Peyer's patch (tissue), 4 donors: Measurements from ENCODE around the gene METAP1D.

ENCODE experiments used
- POLR2A ChIP-seq, 2 donors: fragments of 450-650 bp; IDR thresholded peaks; one replicate each; pipeline ENCODE4 v1.5.1; 2017; ENCODE audit warnings: antibody characterized with exemption in 2 of 2, mild to moderate bottlenecking in 2 of 2, moderate library complexity in 2 of 2
- TF ChIP-seq, protein P1 (sequence below), 6 experiments: fragments of 450-650 bp in 4 of 6; fragments of 200-600 bp in 2 of 6; sonication (generic) in 1 of 6; IDR thresholded peaks; one replicate each; pipeline ENCODE4 v1.5.1; 2017 to 2019; ENCODE audit warnings: antibody characterized with exemption in 6 of 6, mild to moderate bottlenecking in 3 of 6, moderate library complexity in 1 of 6

- TF ChIP-seq, protein P1, sequence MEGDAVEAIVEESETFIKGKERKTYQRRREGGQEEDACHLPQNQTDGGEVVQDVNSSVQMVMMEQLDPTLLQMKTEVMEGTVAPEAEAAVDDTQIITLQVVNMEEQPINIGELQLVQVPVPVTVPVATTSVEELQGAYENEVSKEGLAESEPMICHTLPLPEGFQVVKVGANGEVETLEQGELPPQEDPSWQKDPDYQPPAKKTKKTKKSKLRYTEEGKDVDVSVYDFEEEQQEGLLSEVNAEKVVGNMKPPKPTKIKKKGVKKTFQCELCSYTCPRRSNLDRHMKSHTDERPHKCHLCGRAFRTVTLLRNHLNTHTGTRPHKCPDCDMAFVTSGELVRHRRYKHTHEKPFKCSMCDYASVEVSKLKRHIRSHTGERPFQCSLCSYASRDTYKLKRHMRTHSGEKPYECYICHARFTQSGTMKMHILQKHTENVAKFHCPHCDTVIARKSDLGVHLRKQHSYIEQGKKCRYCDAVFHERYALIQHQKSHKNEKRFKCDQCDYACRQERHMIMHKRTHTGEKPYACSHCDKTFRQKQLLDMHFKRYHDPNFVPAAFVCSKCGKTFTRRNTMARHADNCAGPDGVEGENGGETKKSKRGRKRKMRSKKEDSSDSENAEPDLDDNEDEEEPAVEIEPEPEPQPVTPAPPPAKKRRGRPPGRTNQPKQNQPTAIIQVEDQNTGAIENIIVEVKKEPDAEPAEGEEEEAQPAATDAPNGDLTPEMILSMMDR (IDR thresholded peaks at IDR 0.05) = no peak
- no peak for TF ChIP-seq POLR2A (IDR thresholded peaks at IDR 0.05)
Observed at GRCh38 chr2:172116107-172116506, 116.4 kb downstream of the METAP1D start.
